ENCODE measurements around the gene XRRA1.
A peak's percentile ranks its signal among the peaks of the same experiment; 100 is the strongest.
"Not testable (repeated sequence)": the region's sequence is repeated elsewhere in the genome, so short reads cannot be mapped to it uniquely, and the experiment has no call there.

Gene XRRA1

GRCh38 chr11:74948898-74949752 lies at the start of gene XRRA1, which contains the start of gene SPCS2:
XRRA1 (minus strand) TSS chr11:74949091; CDS start chr11:74940878, 8,213 bp downstream.
SPCS2 (plus strand) TSS chr11:74949266; CDS start chr11:74949286, 20 bp downstream.
- Histone ChIP-seq H3K27ac (ENCODE audit: low read length) (peak within 1 kb of the TSS; percentile 89), H3K4me1 (ENCODE audit: control insufficient read depth in 1 of 2, insufficient read depth in 2 of 2, low read length in 2 of 2) (peaks cover 9 to 31% of the 10 kb centered on the region in 2 donors), H3K36me3 (ENCODE audit: control insufficient read depth in 1 of 2, insufficient read depth in 2 of 2, low read length in 2 of 2) (peaks cover 5 to 7% of the 10 kb centered on the region in 2 donors), H3K9me3 (ENCODE audit: control insufficient read depth in 1 of 2, low read length in 2 of 2) (no peaks in the 10 kb centered on the region), H3K4me3 (ENCODE audit: low read depth in 1 of 2, low read length in 2 of 2) (peak within 1 kb of the TSS; percentile 93 to 98), H3K27me3 (ENCODE audit: low read depth, low read length) (no peaks in the 10 kb centered on the region)

GRCh38 chr11:74992852-74993251 lies 44.0 kb upstream of the XRRA1 start:
- Histone ChIP-seq H3K9me3 (ENCODE audit: control insufficient read depth in 1 of 2, low read length in 2 of 2) (no peaks in the 10 kb centered on the region), H3K36me3 (ENCODE audit: control insufficient read depth in 1 of 2, insufficient read depth in 2 of 2, low read length in 2 of 2) (peaks cover 6% of the 10 kb centered on the region in 2 donors), H3K27me3 (ENCODE audit: low read depth, low read length) (no peaks in the 10 kb centered on the region), H3K4me3 (ENCODE audit: low read depth in 1 of 2, low read length in 2 of 2) (no peak overlapping the region), H3K27ac (ENCODE audit: low read length) (no peak overlapping the region), H3K4me1 (ENCODE audit: control insufficient read depth in 1 of 2, insufficient read depth in 2 of 2, low read length in 2 of 2) (peaks cover 0 to 5% of the 10 kb centered on the region in 2 donors)

DNA sequence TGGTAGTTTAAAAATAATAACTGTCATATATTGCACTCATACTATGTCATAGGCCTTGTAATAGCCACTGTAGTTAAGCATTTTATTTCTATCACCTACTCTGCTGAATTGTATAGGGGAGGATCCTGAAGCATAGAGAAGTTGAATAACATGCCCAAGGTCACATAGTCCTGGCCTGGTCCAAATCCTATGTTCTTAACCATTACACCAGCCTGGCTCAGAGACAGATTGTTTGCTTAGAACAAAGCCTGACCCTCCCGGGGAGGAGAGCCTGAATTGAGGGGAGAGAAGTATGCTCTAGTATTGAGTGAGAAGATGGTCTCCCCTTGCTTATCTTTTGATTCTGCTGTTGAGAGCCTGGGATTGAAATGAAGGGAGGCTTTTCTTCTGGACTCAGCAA lies 42.0 kb upstream of the XRRA1 start:
- no peaks in the 10 kb centered on the region for H3K9me3 ChIP-seq (ENCODE audit: control insufficient read depth in 1 of 2, low read length in 2 of 2)
- H3K27ac ChIP-seq (ENCODE audit: low read length): no peak overlapping the region
- no peak overlapping the region for H3K4me3 ChIP-seq (ENCODE audit: low read depth in 1 of 2, low read length in 2 of 2)
- H3K36me3 ChIP-seq (ENCODE audit: control insufficient read depth in 1 of 2, insufficient read depth in 2 of 2, low read length in 2 of 2): peaks cover 2 to 6% of the 10 kb centered on the region in 2 donors
- H3K4me1 ChIP-seq (ENCODE audit: control insufficient read depth in 1 of 2, insufficient read depth in 2 of 2, low read length in 2 of 2): peaks cover 0 to 5% of the 10 kb centered on the region in 2 donors
- no peaks in the 10 kb centered on the region for H3K27me3 ChIP-seq (ENCODE audit: low read depth, low read length)

- H3K9me3 ChIP-seq (ENCODE audit: control insufficient read depth in 1 of 2, low read length in 2 of 2); H3K27ac ChIP-seq (ENCODE audit: low read length); H3K27me3 ChIP-seq (ENCODE audit: low read depth, low read length); H3K4me3 ChIP-seq (ENCODE audit: low read depth in 1 of 2, low read length in 2 of 2); H3K36me3 ChIP-seq (ENCODE audit: control insufficient read depth in 1 of 2, insufficient read depth in 2 of 2, low read length in 2 of 2); H3K4me1 ChIP-seq (ENCODE audit: control insufficient read depth in 1 of 2, insufficient read depth in 2 of 2, low read length in 2 of 2): not testable (repeated sequence)
Measured at GRCh38 chr11:74990150-74990549, 41.3 kb upstream of the XRRA1 start.

DNA sequence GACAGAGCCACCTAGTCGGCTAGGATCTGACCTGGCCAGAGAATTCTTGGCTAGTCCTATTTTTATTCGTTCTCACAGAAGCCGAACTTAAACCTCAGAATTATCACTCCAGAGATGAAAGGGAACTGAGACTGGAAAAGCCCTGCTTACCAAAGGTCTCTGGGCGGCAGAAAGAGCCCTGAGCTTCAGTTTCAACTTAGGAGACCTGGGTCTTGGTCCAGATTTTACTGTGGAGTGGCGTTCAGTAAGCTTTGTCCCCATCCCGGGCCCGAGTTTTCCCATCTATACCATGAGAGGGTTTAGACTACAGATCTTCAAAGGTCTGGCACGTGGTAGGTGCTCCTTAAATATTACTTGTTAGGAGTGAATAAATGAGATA lies 40.4 kb upstream of the XRRA1 start:
- no peaks in the 10 kb centered on the region for H3K36me3 ChIP-seq (ENCODE audit: control insufficient read depth in 1 of 2, insufficient read depth in 2 of 2, low read length in 2 of 2)
- H3K4me3 ChIP-seq (ENCODE audit: low read depth in 1 of 2, low read length in 2 of 2): peak overlapping the region; percentile 85 to 87
- H3K4me1 ChIP-seq (ENCODE audit: control insufficient read depth in 1 of 2, insufficient read depth in 2 of 2, low read length in 2 of 2): peaks cover 0 to 5% of the 10 kb centered on the region in 2 donors

GRCh38 chr11:74988541-74989259 lies 39.8 kb upstream of the XRRA1 start, which contains the start of gene NEU3:
NEU3 (plus strand) TSS chr11:74988933; CDS start chr11:74989061, 128 bp downstream.
- Histone ChIP-seq H3K4me1 (ENCODE audit: control insufficient read depth in 1 of 2, insufficient read depth in 2 of 2, low read length in 2 of 2) (peaks cover 0 to 5% of the 10 kb centered on the region in 2 donors), H3K4me3 (ENCODE audit: low read depth in 1 of 2, low read length in 2 of 2) (peak within 1 kb of the TSS; percentile 85 to 87), H3K9me3 (ENCODE audit: control insufficient read depth in 1 of 2, low read length in 2 of 2) (no peaks in the 10 kb centered on the region), H3K36me3 (ENCODE audit: control insufficient read depth in 1 of 2, insufficient read depth in 2 of 2, low read length in 2 of 2) (no peaks in the 10 kb centered on the region), H3K27ac (ENCODE audit: low read length) (peak within 1 kb of the TSS; percentile 60), H3K27me3 (ENCODE audit: low read depth, low read length) (no peaks in the 10 kb centered on the region)

More for the DNA sequence above, 40.4 kb upstream of the XRRA1 start:
- H3K27me3 ChIP-seq (ENCODE audit: low read depth, low read length): no peaks in the 10 kb centered on the region
- H3K9me3 ChIP-seq (ENCODE audit: control insufficient read depth in 1 of 2, low read length in 2 of 2): no peaks in the 10 kb centered on the region
- peak overlapping the region; percentile 60 for H3K27ac ChIP-seq (ENCODE audit: low read length)

GRCh38 chr11:74984730-74985129 lies 35.8 kb upstream of the XRRA1 start:
- no peak overlapping the region for H3K4me3 ChIP-seq (ENCODE audit: low read depth in 1 of 2, low read length in 2 of 2)
- peaks cover 0 to 5% of the 10 kb centered on the region in 2 donors for H3K4me1 ChIP-seq (ENCODE audit: control insufficient read depth in 1 of 2, insufficient read depth in 2 of 2, low read length in 2 of 2)
- no peaks in the 10 kb centered on the region for H3K9me3 ChIP-seq (ENCODE audit: control insufficient read depth in 1 of 2, low read length in 2 of 2)
- H3K36me3 ChIP-seq (ENCODE audit: control insufficient read depth in 1 of 2, insufficient read depth in 2 of 2, low read length in 2 of 2): peaks cover 3 to 16% of the 10 kb centered on the region in 2 donors
- H3K27me3 ChIP-seq (ENCODE audit: low read depth, low read length): no peaks in the 10 kb centered on the region
- no peak overlapping the region for H3K27ac ChIP-seq (ENCODE audit: low read length)

DNA sequence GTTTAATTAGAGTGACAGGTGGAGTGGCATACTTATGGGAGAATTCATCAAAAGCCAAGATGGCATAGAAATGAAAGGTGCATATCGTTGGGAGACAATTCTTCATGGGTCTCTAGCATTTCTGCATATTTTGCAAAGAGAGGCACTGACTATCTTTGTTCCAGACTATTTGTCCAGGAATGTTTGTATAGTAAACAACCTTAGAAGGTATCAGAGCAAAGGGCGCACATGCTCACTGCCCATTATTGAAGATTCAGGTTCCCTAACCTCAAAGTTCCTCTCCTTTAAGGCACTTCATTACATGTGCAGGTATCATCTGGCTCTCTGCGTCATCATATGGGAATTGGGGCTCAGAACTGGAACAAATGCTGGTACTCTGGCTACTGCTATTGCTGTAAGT lies 35.2 kb upstream of the XRRA1 start:
- H3K36me3 ChIP-seq (ENCODE audit: control insufficient read depth in 1 of 2, insufficient read depth in 2 of 2, low read length in 2 of 2): peaks cover 9 to 21% of the 10 kb centered on the region in 2 donors
- H3K9me3 ChIP-seq (ENCODE audit: control insufficient read depth in 1 of 2, low read length in 2 of 2): no peaks in the 10 kb centered on the region
- H3K27me3 ChIP-seq (ENCODE audit: low read depth, low read length): no peaks in the 10 kb centered on the region
- H3K4me1 ChIP-seq (ENCODE audit: control insufficient read depth in 1 of 2, insufficient read depth in 2 of 2, low read length in 2 of 2): peaks cover 0 to under 1% of the 10 kb centered on the region in 2 donors
- H3K27ac ChIP-seq (ENCODE audit: low read length): no peak overlapping the region
- no peak overlapping the region for H3K4me3 ChIP-seq (ENCODE audit: low read depth in 1 of 2, low read length in 2 of 2)

DNA sequence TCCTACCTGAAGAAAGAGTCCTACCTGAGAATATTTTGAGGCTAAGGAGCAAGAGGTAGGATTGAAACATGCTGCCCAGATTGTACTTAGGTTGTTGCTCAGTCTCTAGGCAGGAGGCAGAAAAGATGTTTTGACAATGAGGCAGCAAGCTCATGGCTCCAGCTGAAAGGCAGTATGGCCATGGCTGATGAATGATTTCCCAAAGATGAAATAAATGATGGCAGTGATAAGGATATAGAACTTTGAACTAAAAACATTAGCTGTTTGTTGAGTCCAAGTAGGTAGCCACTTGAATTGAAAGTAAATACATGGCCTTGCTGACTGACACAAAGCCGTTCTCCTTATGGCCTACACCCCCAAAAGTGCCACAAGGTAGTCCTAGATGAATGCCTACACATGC lies 33.0 kb upstream of the XRRA1 start:
- H3K9me3 ChIP-seq (ENCODE audit: control insufficient read depth in 1 of 2, low read length in 2 of 2): no peaks in the 10 kb centered on the region
- no peak overlapping the region for H3K27ac ChIP-seq (ENCODE audit: low read length)
- no peaks in the 10 kb centered on the region for H3K27me3 ChIP-seq (ENCODE audit: low read depth, low read length)
- H3K4me3 ChIP-seq (ENCODE audit: low read depth in 1 of 2, low read length in 2 of 2): no peak overlapping the region
- no peaks in the 10 kb centered on the region for H3K4me1 ChIP-seq (ENCODE audit: control insufficient read depth in 1 of 2, insufficient read depth in 2 of 2, low read length in 2 of 2)
- peaks cover 19 to 30% of the 10 kb centered on the region in 2 donors for H3K36me3 ChIP-seq (ENCODE audit: control insufficient read depth in 1 of 2, insufficient read depth in 2 of 2, low read length in 2 of 2)

- Histone ChIP-seq H3K36me3 (ENCODE audit: control insufficient read depth in 1 of 2, insufficient read depth in 2 of 2, low read length in 2 of 2) (peaks cover 26 to 38% of the 10 kb centered on the region in 2 donors), H3K27me3 (ENCODE audit: low read depth, low read length) (no peaks in the 10 kb centered on the region), H3K27ac (ENCODE audit: low read length) (no peak overlapping the region)
Measured at GRCh38 chr11:74980634-74981033, 31.7 kb upstream of the XRRA1 start.

DNA sequence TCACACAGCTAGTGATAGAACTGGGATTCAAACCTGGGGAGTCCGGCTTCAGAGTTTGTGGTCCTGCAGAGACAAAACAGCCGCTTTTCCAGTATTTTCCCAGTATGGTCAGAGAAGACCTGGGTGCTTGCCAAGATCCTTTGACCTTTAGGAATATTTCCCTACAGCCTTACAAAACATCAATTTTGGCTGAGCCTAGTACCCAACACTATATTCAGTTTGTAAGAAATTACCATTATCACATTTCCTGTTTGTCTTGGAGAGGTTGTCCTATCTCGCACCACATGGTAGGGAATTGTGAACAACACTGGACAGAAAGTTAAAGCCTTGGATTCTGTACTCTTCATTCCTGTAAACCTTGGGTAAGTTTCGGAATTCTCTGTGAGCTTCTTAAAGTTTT lies 29.1 kb upstream of the XRRA1 start:
- no peaks in the 10 kb centered on the region for H3K9me3 ChIP-seq (ENCODE audit: control insufficient read depth in 1 of 2, low read length in 2 of 2)
- no peak overlapping the region for H3K27ac ChIP-seq (ENCODE audit: low read length)
- H3K27me3 ChIP-seq (ENCODE audit: low read depth, low read length): no peaks in the 10 kb centered on the region
- H3K4me3 ChIP-seq (ENCODE audit: low read depth in 1 of 2, low read length in 2 of 2): no peak overlapping the region
- H3K36me3 ChIP-seq (ENCODE audit: control insufficient read depth in 1 of 2, insufficient read depth in 2 of 2, low read length in 2 of 2): peaks cover 48 to 49% of the 10 kb centered on the region in 2 donors
- no peaks in the 10 kb centered on the region for H3K4me1 ChIP-seq (ENCODE audit: control insufficient read depth in 1 of 2, insufficient read depth in 2 of 2, low read length in 2 of 2)

More at GRCh38 chr11:74980634-74981033, 31.7 kb upstream of the XRRA1 start:
- Histone ChIP-seq H3K4me1 (ENCODE audit: control insufficient read depth in 1 of 2, insufficient read depth in 2 of 2, low read length in 2 of 2) (no peaks in the 10 kb centered on the region), H3K9me3 (ENCODE audit: control insufficient read depth in 1 of 2, low read length in 2 of 2) (no peaks in the 10 kb centered on the region), H3K4me3 (ENCODE audit: low read depth in 1 of 2, low read length in 2 of 2) (no peak overlapping the region)
